ENCODE measurements around the gene ZC2HC1C.

- TF ChIP-seq CTCF (conservative IDR thresholded peaks at IDR 0.05; ENCODE audit: low read length) (no peak), EZH2phosphoT487 (IDR thresholded peaks at IDR 0.05; ENCODE audit: borderline replicate concordance) (no peak)
Measured at GRCh38 chr14:75090353-75090752, 20.9 kb downstream of the ZC2HC1C start.

Measured in Loucy (cell line).